Ovary (tissue), 3 donors: ENCODE data around the gene PMEPA1.

ENCODE experiments used
- CTCF ChIP-seq, 3 donors: fragments of 450-650 bp in 2 of 3; fragments of 200-600 bp in 1 of 3; IDR thresholded peaks; one replicate each; pipeline versions ENCODE4 v1.5.1 to v1.8.0; 2016 to 2022; ENCODE audit warnings: antibody characterized with exemption in 3 of 3, mild to moderate bottlenecking in 1 of 3
- POLR2A ChIP-seq: fragments of 450-650 bp; IDR thresholded peaks from one replicate; pipeline ENCODE4 v1.6.1; 2017; ENCODE audit warnings: antibody characterized with exemption, mild to moderate bottlenecking, moderate library complexity
- donor health status: DM: no; HTN: no; CAD: no.

DNA sequence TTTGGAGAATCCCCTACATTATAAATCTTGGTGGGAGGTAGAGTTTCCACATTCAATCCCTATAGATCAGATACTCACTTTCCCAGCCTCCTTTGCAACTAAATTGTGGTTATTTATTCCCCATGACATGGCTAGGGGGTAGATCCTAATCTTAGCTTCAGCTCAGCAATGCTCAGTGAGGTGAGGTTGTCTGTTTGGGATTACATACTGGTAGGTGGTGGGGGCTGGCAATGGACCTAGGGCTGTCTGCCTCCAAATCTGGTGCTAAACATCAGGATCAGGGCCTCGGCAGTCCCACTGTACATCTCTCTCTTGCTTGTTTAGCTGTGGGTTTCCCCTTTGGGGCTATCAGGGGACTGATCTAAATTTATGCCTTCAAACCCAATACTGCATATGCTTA is 45.8 kb upstream of the PMEPA1 start:
- TF ChIP-seq CTCF (IDR thresholded peaks at IDR 0.05), result no peak
- no peak for TF ChIP-seq POLR2A
